HG02571 (cell line): ENCODE measurements around the gene NUMB.

Experiments used
- ATAC-seq: cut with Tn5 transposase; IDR thresholded peaks from one replicate; pipeline ENCODE4 v1.9.1; 2021; ENCODE audit warnings: mild to moderate bottlenecking, moderate library complexity; ENCODE audit not compliant: unreplicated experiment

Gene NUMB

DNA sequence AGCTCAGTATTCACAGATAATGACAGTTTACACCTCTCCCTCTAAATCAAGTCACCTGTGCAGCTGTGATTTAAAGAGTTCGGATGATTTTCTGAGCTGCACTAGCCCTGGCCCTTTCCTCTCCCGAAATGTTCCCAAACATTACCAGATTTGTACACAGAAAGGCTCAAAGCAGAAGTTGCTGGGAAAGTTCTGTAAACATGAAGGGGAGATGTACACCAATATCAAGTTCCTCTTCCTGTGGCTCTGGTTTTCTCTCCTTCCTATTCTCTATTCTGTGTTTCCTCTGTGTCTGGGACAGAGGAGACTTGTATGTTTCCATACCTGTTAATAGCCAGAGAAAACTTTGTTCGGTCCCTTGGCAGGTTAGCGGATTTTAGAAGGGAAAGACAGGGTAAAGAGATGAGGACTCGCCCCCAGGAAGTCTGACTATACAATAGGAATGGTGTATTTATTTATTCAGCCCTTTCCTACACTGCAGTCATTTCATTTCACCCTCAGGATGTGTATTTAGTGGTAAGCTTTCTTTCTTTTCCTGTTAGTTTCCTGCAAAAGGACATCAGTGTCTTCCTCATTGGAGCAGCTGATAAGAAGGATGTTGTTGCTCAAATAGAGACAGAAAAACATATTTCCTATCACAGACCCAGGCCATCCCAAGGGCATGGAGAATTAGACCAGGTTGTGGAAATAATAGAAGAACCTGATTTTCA, 7.6 kb upstream of the NUMB start:
- no peak for ATAC-seq

DNA sequence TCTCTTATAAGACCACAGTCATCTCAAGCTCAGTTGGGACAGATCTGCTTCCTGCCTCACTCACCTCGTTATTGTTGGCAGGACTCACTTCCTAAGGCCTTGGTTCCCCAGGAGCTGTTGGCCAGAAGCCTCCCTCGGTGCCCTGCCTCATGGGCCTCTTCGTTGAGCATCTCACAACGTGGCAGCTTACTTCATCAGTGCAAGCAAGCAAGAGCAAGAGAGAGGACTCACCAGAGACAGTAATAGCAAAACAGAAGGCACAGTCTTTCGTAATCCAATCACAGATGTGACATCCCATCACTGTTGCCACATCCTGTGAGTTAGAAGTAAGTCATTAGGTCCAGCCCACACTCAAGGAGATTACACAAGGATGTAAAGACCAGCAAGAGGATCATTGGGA, 5.1 kb upstream of the NUMB start:
- no peak for ATAC-seq

DNA sequence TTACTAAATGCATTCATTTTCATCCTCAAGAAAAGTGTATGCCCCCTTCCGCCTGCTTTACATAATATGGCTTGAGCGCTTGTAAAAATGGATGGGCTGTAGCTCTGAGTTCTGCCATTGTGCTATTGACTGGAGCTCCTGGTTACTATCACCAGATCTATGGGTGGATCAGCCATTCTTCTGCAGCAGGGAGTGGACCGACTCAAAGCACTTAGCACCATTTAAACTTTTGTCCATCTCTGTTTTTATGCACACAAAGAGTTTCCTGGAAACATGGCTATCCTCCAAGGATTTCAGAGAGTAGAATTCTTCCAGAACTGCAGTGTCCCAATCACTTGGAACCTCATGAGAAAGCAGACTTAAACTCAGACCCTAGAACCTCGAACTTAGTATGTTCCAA, 4.5 kb upstream of the NUMB start:
- no peak for ATAC-seq

DNA sequence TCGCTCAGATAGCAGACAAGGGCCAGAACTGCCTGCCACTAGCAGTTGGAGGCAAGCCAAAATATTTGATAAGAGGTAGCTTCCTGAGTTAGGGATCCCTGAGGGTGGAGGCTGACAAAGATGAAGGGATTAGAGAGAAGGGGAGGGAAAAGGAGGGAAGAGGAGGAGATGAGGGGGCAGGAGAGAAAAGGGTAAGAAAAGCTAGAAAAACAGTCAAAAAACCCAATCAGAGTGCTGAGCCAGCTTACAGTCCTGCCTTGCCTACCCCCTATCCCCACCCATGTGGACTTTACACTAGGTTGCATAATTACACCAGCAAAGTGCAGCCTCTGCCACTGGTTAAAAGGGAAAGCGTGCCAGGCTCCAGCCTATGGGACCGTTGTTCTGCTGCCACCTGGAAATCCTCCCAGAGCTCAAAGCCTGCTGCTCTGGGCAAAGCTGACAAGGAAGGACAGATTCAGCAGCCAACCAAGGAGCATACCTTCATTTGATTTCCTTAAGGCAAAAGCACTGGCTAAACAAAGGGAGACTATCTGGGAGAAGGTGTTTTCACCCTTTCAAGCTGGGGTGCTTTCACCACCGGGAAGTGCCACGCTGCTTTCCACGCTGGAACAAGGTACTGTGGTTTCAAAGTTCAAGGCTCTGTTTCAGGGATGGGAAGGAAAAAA, 3.8 kb upstream of the NUMB start:
- no peak for ATAC-seq

DNA sequence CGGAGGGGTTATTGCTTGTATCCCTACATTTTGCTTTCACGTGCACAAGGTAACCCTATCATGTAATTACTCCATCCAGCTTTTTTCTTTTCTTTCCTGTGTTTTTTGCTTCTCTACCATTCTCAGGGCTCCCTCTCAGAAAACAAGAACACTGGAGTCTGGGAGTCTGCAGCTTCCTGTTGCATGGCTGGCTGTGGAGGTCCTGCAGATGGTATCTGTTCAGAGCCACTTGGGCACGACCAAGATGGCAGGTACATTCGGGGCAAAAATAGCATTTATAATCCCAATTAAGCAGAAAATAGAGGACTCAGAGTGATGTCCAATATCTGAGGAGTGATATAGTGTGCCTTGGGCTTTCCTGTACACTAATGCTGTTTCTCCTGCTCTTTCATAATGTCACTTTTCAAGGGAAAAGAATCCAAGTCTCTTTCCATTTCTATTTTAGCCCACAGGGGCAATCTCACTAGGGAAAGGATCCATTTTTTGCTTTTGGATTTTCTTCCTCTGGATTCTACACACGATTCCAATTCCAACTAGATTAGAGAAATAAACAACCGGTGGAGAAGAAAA, 3.2 kb upstream of the NUMB start:
- ATAC-seq, result no peak

DNA sequence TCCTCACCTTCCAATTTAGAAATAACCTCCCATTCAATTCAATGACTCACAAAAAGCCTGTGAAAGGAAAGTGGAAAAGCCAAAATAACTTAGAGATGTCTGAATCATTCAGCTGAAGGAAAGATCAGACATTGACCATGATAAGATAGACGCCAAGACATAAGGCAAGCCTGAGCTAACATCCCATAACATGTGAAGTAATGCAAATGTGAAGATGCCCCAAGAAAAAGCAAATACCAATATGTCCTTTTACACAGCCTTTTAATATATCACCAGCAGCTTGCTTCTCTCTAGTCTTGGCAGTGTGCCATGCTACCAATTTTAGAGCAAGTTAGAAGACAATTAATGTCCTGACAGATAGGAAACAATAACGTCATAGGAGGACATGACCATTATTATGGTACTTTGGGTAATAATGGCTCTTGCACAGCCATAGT, 2.4 kb upstream of the NUMB start:
- no peak for ATAC-seq

DNA sequence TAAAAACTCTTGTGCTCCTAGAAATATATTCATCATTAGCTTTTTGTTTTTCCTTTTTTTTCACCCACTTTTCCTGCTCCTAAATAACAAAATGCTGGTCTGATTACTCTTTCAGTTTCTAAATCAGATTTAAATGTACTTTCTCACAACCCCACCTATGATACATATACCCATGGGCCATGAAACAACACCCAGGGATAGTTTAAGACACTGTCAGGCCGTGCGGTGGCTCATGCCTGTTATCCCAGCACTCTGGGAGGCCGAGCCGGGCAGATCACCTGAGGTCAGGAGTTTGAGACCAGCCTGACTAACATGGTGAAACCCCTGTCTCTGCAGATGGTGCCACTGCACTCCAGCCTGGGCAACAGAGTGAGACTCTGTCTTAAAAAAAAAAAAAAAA, 1.6 kb upstream of the NUMB start:
- no peak for ATAC-seq

DNA sequence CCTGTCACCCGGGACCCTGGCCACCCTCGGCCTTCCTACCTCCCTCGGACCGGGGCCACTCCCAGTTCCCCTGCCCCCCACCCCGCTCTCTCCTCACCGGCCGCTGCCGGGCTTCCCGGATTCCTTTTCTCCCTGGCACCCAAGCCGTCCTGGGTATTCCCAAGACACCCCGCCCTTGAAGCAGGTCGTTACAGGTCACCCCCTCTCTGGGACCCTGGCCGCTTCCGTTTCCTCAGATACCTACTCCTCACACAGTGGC, 493 bp downstream of the NUMB start:
- no peak for ATAC-seq

DNA sequence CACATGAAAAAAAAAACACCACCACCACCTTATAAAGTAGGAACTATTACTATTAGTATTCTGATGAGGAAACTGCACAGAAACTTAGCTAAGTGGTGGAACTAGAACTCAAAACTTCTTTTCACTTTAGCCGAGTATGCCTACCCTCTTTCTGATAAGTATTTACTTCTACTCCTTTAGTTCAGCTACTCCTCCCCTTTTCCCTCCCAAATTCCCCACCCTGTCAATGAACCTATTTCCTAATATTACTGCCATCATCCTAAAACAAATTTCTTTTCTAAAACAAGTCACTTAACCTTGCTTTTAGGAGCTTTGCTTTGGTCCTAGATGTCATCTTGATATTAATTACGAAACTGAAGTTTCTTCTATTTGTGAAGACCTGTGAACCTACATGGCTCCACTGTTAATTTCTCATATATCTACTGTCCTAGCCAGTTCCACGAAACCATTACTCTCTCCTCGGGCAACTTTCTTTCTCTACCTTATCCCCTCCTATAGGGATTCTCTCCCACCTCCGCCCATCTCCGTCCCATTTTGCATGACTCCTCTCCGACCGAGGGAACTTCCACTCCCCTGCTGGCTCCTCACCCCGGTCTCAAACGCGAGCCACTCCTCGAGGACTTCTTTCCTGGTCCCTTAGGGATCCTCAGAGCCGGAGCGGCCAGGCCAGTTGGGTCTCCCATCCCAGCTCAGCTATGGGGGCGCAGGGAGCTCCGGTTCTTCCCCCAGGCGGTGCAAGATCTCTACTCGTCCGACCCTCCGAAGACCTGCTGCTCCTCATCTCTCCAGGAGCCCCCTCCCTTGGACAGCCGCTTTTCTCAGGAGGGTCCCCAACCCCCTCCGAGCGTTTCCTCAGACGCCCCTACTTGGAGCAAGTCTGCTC, 1.1 kb downstream of the NUMB start:
- ATAC-seq, result no peak

DNA sequence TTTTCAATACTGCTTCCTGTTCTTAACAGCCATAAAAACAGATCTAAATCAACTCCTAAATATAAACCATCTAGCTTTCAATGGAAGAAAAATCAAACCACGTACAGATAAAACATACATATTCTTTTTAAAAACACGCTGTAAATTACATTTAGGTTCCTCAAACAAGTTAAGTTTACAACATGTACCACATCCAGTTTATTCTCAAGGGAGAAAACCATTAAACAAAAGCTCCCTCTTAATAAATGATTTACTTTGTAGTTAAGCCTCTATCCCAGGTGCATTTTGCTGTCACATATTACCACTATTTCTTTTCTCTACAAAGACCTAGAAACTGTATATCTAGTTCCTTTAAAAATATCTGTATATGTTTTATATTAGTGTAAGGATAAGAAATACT, 3.1 kb downstream of the NUMB start:
- no peak for ATAC-seq

DNA sequence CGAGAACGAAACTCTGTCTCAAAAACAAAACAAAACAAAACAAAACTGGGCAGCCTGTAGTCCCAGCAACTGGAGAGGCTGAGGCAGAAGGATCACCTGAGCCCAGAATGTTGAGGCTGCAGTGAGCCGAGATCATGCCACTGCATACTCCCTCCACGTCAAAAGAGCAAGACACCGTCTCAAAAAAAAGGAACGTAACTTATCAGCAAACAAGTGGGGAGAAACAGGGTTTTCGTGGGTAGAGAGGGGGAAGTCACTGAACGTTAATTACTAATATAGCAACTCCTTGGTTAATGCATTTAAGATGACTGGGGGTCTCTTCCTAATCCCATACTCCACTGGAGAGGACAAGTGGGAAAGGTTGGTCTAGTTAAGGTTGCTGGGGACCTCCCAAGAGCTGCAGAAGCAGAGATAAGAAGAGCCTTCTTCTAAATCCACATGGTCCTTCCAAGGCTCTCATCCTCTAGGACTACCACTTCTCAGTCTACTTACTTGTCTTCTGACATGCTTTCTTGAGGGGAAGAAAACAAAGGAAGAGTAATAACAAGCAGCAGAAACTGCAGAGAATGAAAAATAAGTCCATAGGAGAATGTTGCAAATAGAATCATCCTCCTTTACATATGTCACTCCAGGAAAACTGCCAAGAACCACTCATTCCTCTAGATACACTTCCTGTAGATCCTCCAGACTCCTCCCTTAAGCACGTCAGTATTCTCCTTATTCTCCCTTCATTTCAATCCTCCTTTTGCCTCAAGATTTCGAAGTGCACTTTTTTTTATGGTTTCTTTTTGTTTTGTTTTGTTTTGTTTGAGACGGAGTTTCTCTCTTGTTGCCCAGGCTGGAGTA, 5.8 kb downstream of the NUMB start:
- no peak for ATAC-seq

DNA sequence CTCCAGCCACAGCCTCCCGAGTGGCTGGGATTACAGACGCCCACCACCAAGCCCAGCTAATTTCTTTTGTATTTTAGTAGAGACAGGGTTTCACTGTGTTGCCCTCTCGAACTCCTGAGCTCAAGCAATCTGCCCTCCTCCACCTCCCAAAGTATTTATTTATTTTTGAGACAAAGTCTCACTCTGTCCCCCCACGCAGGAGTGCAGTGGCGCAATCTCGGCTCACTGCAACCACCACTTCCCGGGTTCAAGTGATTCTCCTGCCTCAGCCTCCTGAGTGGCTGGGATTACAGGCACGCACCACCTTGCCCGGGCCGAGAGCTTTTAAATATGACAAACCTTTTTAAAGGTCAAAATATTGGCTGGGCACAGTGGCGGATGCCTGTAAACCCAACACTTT, 14.6 kb downstream of the NUMB start:
- no peak for ATAC-seq

DNA sequence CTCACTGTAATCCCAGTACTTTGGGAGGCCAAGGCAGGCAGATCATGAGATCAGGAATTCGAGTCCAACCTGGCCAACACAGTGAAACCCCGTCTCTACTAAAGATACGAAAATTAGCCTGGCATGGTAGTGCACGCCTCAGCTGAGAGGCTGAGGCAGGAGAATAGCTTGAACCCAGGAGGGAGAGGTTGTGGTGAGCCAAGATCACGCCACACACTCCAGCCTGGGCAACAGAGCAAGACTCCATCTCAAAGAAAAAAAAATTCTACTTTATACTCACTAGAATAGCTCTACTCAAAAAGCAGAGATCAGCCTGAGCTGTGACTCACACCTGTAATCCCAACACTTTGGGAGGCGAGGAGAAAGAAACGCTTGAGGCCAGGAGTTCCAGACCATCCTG, 17.1 kb downstream of the NUMB start:
- no peak for ATAC-seq

DNA sequence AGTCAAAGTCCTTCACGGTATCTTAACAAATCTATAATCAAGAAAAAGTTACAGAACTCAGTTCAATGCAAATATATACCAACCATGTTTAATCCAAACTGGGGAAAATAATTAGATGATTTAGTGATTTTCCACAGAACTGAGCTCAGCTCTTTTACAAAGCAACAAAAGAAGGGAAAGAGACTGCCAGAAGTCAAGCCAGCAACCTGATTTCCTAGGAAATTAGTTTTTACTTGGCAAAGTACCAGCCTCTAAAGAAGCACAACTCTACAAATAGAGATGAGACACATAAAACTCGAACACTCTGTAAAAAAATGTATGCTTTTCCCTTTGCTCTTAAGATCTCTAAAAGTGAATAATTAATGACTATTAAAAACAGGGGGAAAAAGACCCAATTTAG, 19.4 kb downstream of the NUMB start:
- ATAC-seq, result no peak

DNA sequence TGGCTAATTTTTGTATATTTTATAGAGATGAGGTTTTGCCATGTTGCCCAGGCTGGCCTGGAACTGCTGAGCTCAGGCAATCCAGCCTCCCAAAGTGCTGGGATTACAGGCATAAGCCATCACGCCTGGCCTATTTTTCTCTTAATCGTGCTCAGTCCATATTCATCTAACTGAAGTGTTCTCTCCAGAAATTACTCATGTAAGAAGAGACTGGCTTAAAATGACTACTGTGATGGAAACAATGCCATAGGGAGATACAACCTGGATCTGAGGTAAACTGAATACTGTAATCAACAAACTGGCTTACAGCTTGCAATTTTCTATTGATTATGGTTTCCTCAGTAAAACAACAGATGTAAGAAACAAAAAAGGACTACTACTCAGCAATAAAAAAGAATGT, 21.1 kb downstream of the NUMB start:
- no peak for ATAC-seq

DNA sequence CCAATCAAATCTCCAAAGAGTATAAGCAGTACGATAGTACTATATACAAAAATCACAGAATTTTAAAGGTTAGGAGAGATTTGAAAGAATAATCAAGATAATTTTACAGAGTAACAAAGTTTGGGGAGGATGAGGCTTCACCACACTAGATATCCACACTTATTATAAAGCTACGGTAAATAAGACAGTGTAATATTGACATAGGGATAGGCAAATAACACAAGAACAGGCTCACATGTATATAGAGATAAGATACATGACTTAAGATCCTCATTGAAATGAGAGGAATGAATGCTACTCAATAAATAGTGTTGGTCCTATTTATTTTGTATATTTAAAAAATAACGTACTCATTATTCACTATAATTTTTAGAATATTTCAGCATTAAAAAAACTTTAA, 26.2 kb downstream of the NUMB start:
- ATAC-seq, result no peak

DNA sequence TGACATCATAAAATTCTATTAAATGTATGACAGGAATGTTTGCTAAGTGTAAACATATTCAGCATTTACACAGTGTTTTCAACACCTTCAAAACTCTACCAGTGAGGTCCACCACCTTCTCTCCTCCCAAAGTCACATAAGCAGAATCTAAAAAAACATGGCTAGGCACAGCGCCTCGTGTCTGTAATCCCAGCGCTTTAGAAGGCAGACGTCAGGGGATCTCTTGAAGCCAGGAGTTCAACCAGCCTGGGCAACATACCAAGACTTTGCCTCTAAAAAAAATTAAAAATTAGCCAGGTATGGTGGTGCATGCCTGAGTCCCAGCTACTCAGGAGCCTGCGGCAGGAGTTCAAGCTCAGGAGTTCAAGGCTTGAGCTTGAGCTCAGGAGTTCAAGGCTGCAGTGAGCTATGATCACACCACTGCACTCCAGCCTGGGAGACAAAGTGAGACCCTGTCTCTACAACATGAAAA, 30.0 kb downstream of the NUMB start:
- no peak for ATAC-seq

DNA sequence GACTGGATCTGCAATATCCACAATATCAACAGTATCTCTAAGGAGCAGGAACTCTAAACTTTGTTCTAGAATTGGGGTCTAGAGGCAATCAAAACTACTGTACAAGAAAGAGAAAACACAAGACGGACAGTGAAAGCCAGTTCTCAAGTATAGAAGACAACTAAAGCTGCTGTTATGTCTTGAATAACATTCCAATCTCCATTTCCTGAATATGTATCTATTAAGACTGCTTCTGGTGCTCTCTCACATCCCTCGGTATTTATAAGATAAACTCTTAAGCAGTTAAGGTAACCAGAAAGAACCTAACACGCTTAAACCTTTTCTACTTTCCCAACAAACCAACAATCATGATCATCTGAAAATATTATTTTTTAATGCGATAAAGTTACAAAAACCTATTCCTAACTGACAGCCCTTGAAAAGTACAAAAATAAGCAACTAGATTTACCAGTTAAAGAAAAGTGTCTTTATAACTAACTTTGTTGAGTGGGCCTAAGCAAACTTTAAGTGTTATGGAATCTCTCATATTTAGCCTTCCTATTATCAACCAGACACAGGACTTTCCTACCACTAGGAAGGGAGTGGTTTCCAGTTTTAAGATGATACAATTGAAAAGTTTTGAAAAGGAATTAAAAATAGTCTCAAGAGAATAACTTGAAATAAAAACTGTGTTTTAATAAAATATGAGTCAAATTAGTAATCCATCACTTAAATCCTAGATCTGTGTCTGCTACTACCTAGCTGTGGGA, 30.7 kb downstream of the NUMB start:
- ATAC-seq, result no peak

DNA sequence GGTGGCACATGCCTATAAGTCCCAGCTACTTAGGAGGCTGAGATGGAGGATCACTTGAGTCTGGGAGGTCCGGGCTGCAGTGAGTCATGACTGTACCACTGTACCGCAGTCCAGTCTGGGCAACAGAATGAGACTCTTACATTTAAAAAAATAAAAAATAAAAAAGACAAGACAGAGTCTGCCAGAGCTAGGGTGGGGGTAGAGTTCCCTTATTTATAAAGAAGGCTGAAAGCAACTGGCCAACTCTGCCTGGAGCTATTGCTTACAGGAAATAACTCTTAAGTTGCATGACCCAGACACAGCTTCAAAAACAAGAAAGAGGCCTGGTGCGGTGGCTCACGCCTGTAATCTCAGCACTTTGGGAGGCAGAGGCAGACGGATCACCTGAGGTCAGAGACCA, 31.5 kb downstream of the NUMB start:
- no peak for ATAC-seq

DNA sequence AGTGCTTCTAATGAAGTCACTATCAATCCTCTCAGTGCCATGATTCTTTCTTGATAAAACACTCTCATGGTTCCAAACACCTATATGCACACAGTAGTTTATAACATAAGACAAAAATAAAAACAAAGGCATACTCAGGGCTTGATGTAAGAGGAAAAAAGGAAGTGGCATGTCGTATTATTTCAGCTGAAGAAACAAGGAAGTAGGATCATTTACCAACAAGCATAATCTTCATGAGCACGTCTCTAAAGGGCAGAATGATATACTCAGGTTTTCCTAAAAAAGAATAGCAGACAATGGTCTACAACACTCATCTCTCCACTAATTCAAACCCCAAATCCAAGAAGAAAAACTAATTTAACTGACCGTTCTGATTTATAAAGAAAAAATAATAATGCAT, 33.9 kb downstream of the NUMB start:
- no peak for ATAC-seq
